Breast epithelium (tissue), 3 donors: Measurements from ENCODE around the gene ZNF618.

Source experiments
- POLR2A ChIP-seq: fragments of 450-650 bp; IDR thresholded peaks from one replicate; pipeline ENCODE4 v1.6.1; 2016; ENCODE audit warnings: antibody characterized with exemption, mild to moderate bottlenecking, moderate library complexity
- TF ChIP-seq, protein P1 (sequence below), 3 donors: fragments of 450-650 bp; IDR thresholded peaks; one replicate each; pipeline ENCODE4 v1.5.1; 2016 to 2017; ENCODE audit warnings: antibody characterized with exemption in 3 of 3, mild to moderate bottlenecking in 3 of 3, moderate library complexity in 3 of 3

DNA sequence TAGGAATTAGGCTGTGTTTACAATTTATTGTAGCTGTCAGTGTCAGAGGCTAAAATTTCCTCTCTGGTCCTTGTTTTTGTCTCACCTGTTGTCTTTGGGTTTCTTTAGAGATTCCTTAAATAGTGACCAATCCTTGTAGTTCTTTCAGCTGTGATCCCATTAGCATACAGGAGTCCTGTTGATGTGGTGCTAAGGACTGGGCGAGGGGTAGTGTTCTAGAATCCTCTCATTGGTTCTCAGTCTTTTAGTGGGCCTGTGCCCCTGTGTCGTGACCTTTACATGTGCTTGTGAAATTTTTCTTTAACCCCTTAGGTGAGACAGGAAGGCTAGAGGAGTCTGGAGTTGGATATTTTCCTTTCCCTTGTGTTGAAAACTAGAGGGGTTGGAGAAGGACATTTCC, 51.2 kb downstream of the ZNF618 start:
- TF ChIP-seq POLR2A, result no peak
- TF ChIP-seq, protein P1, sequence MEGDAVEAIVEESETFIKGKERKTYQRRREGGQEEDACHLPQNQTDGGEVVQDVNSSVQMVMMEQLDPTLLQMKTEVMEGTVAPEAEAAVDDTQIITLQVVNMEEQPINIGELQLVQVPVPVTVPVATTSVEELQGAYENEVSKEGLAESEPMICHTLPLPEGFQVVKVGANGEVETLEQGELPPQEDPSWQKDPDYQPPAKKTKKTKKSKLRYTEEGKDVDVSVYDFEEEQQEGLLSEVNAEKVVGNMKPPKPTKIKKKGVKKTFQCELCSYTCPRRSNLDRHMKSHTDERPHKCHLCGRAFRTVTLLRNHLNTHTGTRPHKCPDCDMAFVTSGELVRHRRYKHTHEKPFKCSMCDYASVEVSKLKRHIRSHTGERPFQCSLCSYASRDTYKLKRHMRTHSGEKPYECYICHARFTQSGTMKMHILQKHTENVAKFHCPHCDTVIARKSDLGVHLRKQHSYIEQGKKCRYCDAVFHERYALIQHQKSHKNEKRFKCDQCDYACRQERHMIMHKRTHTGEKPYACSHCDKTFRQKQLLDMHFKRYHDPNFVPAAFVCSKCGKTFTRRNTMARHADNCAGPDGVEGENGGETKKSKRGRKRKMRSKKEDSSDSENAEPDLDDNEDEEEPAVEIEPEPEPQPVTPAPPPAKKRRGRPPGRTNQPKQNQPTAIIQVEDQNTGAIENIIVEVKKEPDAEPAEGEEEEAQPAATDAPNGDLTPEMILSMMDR (IDR thresholded peaks at IDR 0.05), result no peak
